WTC11 (cell line): ENCODE data around the gene BRD1. TPM values are rescaled to one million over a fixed set of nuclear protein-coding genes. Genes with fewer than 3 reads are reported as not detected.

Source experiments
- ATAC-seq: fragments of 200-7000 bp; cut with Tn5 transposase; 2 replicates; pipeline ENCODE4 v1.10.0; 2021; ENCODE audit warnings: mild to moderate bottlenecking, moderate library complexity
- CTCF ChIA-PET: fragments of 300-600 bp; sonication (Branson Sonifier 250); formaldehyde crosslinking; loops from one replicate; lab custom pipeline; 2021; ENCODE audit warnings: antibody characterized with exemption; lab: Charles Lee
- POLR2A ChIA-PET: fragments of 350-600 bp; sonication (Branson Sonifier 250); formaldehyde crosslinking; loops from one replicate; lab custom pipeline; 2021; ENCODE audit warnings: antibody characterized with exemption; lab: Charles Lee
- DNase-seq: peaks from one replicate; pipeline ENCODE4 v3.0.0; 2021; ENCODE audit warnings: low spot score
- H3K27ac Mint-ChIP-seq: 2 replicates; pipeline ENCODE4 v1.8.0; 2021; ENCODE audit warnings: mixed read lengths
- H3K27me3 Mint-ChIP-seq: 2 replicates; pipeline ENCODE4 v1.8.0; 2021; ENCODE audit warnings: low read depth, mild to moderate bottlenecking, moderate library complexity, mixed read lengths
- H3K36me3 Mint-ChIP-seq: 2 replicates; pipeline ENCODE4 v1.8.0; 2021; ENCODE audit warnings: mixed read lengths
- H3K4me1 Mint-ChIP-seq: 2 replicates; pipeline ENCODE4 v1.8.0; 2022; ENCODE audit warnings: mixed read lengths
- H3K4me3 Mint-ChIP-seq: 2 replicates; pipeline ENCODE4 v1.8.0; 2021; ENCODE audit warnings: mild to moderate bottlenecking, moderate library complexity, mixed read lengths
- H3K9me3 Mint-ChIP-seq: 2 replicates; pipeline ENCODE4 v1.8.0; 2021; ENCODE audit warnings: mixed read lengths
- ESRRA ChIP-seq: sonication (generic); formaldehyde crosslinking; IDR thresholded peaks from 2 replicates; pipeline ENCODE4 v1.8.1; 2022; ENCODE audit warnings: mild to moderate bottlenecking, missing genetic modification reagents, borderline replicate concordance
- GTF2I ChIP-seq: fragments of 250-450 bp; sonication (Bioruptor Pico); conservative IDR thresholded peaks from 2 replicates; pipeline ENCODE4 v1.4.0; 2021; ENCODE audit warnings: mild to moderate bottlenecking
- JUN ChIP-seq: sonication (generic); formaldehyde crosslinking; IDR thresholded peaks from 2 replicates; pipeline ENCODE4 v1.8.0; 2023; ENCODE audit warnings: mild to moderate bottlenecking, missing genetic modification reagents
- NFE2L1 ChIP-seq: sonication (generic); formaldehyde crosslinking; IDR thresholded peaks from 2 replicates; pipeline ENCODE4 v1.8.1; 2023; ENCODE audit warnings: missing genetic modification reagents
- NR2C2 ChIP-seq: sonication (generic); formaldehyde crosslinking; IDR thresholded peaks from 2 replicates; pipeline ENCODE4 v1.8.0; 2022; ENCODE audit warnings: mild to moderate bottlenecking, missing genetic modification reagents
- SOX15 ChIP-seq: fragments of 250-450 bp; sonication (Bioruptor Pico); IDR thresholded peaks from 2 replicates; pipeline ENCODE4 v1.9.0; 2021; ENCODE audit warnings: mild to moderate bottlenecking
- TP53 ChIP-seq: sonication (generic); formaldehyde crosslinking; IDR thresholded peaks from 2 replicates; pipeline ENCODE4 v1.8.1; 2023; ENCODE audit warnings: mild to moderate bottlenecking, missing genetic modification reagents
- ZNF232 ChIP-seq: sonication (generic); formaldehyde crosslinking; IDR thresholded peaks from 2 replicates; pipeline ENCODE4 v1.8.0; 2022; ENCODE audit warnings: mild to moderate bottlenecking, missing genetic modification reagents
- ZNF317 ChIP-seq: sonication (generic); formaldehyde crosslinking; IDR thresholded peaks from 2 replicates; pipeline ENCODE4 v1.8.1; 2023; ENCODE audit warnings: low read depth, mild to moderate bottlenecking, moderate library complexity, missing genetic modification reagents, borderline replicate concordance
- ZNF396 ChIP-seq: fragments of 250-450 bp; sonication (Bioruptor Pico); IDR thresholded peaks from 2 replicates; pipeline ENCODE4 v1.8.0; 2021; ENCODE audit warnings: mild to moderate bottlenecking, moderate library complexity, borderline replicate concordance
- ZNF423 ChIP-seq: fragments of 250-450 bp; sonication (Bioruptor Pico); IDR thresholded peaks from 2 replicates; pipeline ENCODE4 v2.1.2; 2022; ENCODE audit warnings: mild to moderate bottlenecking, moderate library complexity
- total RNA-seq: library from RNA; stranded (reverse); gene quantifications from 3 replicates; pipeline ENCODE4 v1.2.3, GENCODE V29; 2021
- TF ChIP-seq, protein P1 (sequence below): sonication (generic); formaldehyde crosslinking; conservative IDR thresholded peaks from 2 replicates; pipeline ENCODE4 v1.8.1; 2023; ENCODE audit warnings: mild to moderate bottlenecking, low read depth, missing genetic modification reagents, moderate library complexity
- TF ChIP-seq, protein P2 (sequence below): sonication (generic); formaldehyde crosslinking; IDR thresholded peaks from 2 replicates; pipeline ENCODE4 v1.8.1; 2022; ENCODE audit warnings: low read depth, mild to moderate bottlenecking, moderate library complexity, missing genetic modification reagents, borderline replicate concordance
- TF ChIP-seq, protein P3 (sequence below): sonication (generic); formaldehyde crosslinking; IDR thresholded peaks from 2 replicates; pipeline ENCODE4 v1.8.1; 2022; ENCODE audit warnings: low read depth, missing genetic modification reagents, borderline replicate concordance
- TF ChIP-seq, protein P4 (sequence below): fragments of 250-450 bp; sonication (Bioruptor Pico); IDR thresholded peaks from 2 replicates; pipeline ENCODE4 v1.8.0; 2021; ENCODE audit warnings: mild to moderate bottlenecking
- TF ChIP-seq, protein P5 (sequence below): sonication (generic); formaldehyde crosslinking; IDR thresholded peaks from 2 replicates; pipeline ENCODE4 v1.8.1; 2022; ENCODE audit warnings: mild to moderate bottlenecking, missing genetic modification reagents, moderate library complexity, borderline replicate concordance
- TF ChIP-seq, protein P6 (sequence below): sonication (generic); formaldehyde crosslinking; IDR thresholded peaks from 2 replicates; pipeline ENCODE4 v1.8.0; 2022; ENCODE audit warnings: mild to moderate bottlenecking, missing genetic modification reagents
- TF ChIP-seq, protein P7 (sequence below): sonication (generic); formaldehyde crosslinking; IDR thresholded peaks from 2 replicates; pipeline ENCODE4 v1.8.0; 2023; ENCODE audit warnings: mild to moderate bottlenecking, missing genetic modification reagents

The BRD1 gene
- total RNA-seq, 1 experiment from 2014 or later = 36.6 TPM

DNA sequence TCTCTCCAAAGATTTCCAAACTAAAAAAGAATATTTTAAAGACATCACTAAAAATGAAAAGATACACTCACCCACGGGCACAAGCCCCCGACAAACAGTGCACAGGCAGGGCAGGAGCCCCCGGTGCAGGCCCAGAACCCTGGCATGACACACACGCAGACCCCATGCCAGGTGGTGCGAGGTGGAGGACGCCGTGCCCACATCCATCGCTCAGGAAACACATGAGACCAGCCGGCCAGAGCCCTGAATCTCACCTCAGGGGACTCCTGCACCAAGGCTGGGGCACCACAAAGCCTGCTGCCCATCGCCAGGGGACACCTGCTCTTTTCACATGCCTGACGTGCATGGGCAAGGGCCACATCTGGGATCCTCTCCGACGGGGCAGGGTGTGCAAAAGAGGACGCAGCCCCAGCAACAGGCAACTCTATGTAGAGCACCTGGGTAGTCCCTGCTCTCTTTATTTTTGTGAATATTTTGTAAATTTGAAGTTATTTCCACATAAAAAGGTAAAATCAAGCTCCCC, 13.4 kb downstream of the BRD1 start:
- Mint-ChIP-seq H3K9me3 (no peaks in the 10 kb centered on the region), H3K4me3 (no peak overlapping the region), H3K27me3 (no peaks in the 10 kb centered on the region), H3K36me3 (peaks cover 42% of the 10 kb centered on the region), H3K27ac (no peak overlapping the region), H3K4me1 (no peaks in the 10 kb centered on the region)
- TF ChIP-seq, protein P1, sequence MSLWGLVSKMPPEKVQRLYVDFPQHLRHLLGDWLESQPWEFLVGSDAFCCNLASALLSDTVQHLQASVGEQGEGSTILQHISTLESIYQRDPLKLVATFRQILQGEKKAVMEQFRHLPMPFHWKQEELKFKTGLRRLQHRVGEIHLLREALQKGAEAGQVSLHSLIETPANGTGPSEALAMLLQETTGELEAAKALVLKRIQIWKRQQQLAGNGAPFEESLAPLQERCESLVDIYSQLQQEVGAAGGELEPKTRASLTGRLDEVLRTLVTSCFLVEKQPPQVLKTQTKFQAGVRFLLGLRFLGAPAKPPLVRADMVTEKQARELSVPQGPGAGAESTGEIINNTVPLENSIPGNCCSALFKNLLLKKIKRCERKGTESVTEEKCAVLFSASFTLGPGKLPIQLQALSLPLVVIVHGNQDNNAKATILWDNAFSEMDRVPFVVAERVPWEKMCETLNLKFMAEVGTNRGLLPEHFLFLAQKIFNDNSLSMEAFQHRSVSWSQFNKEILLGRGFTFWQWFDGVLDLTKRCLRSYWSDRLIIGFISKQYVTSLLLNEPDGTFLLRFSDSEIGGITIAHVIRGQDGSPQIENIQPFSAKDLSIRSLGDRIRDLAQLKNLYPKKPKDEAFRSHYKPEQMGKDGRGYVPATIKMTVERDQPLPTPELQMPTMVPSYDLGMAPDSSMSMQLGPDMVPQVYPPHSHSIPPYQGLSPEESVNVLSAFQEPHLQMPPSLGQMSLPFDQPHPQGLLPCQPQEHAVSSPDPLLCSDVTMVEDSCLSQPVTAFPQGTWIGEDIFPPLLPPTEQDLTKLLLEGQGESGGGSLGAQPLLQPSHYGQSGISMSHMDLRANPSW = no peak
- TF ChIP-seq, protein P2, sequence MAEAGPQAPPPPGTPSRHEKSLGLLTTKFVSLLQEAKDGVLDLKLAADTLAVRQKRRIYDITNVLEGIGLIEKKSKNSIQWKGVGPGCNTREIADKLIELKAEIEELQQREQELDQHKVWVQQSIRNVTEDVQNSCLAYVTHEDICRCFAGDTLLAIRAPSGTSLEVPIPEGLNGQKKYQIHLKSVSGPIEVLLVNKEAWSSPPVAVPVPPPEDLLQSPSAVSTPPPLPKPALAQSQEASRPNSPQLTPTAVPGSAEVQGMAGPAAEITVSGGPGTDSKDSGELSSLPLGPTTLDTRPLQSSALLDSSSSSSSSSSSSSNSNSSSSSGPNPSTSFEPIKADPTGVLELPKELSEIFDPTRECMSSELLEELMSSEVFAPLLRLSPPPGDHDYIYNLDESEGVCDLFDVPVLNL (CRISPR knock-in tag) = no peak
- TF ChIP-seq NR2C2 (CRISPR knock-in tag) (no peak), JUN (CRISPR knock-in tag) (no peak), ZNF317 (CRISPR knock-in tag) (no peak), GTF2I (CRISPR knock-in tag) (no peak), ZNF396 (CRISPR knock-in tag) (no peak), ZNF423 (CRISPR knock-in tag) (no peak), ESRRA (CRISPR knock-in tag) (no peak), TP53 (CRISPR knock-in tag) (no peak), NFE2L1 (CRISPR knock-in tag) (no peak), SOX15 (CRISPR knock-in tag) (no peak), ZNF232 (CRISPR knock-in tag) (no peak)
- TF ChIP-seq, protein P3, sequence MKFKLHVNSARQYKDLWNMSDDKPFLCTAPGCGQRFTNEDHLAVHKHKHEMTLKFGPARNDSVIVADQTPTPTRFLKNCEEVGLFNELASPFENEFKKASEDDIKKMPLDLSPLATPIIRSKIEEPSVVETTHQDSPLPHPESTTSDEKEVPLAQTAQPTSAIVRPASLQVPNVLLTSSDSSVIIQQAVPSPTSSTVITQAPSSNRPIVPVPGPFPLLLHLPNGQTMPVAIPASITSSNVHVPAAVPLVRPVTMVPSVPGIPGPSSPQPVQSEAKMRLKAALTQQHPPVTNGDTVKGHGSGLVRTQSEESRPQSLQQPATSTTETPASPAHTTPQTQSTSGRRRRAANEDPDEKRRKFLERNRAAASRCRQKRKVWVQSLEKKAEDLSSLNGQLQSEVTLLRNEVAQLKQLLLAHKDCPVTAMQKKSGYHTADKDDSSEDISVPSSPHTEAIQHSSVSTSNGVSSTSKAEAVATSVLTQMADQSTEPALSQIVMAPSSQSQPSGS (CRISPR knock-in tag) = no peak
- TF ChIP-seq, protein P4, sequence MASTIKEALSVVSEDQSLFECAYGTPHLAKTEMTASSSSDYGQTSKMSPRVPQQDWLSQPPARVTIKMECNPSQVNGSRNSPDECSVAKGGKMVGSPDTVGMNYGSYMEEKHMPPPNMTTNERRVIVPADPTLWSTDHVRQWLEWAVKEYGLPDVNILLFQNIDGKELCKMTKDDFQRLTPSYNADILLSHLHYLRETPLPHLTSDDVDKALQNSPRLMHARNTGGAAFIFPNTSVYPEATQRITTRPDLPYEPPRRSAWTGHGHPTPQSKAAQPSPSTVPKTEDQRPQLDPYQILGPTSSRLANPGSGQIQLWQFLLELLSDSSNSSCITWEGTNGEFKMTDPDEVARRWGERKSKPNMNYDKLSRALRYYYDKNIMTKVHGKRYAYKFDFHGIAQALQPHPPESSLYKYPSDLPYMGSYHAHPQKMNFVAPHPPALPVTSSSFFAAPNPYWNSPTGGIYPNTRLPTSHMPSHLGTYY (CRISPR knock-in tag) = no peak
- TF ChIP-seq, protein P5, sequence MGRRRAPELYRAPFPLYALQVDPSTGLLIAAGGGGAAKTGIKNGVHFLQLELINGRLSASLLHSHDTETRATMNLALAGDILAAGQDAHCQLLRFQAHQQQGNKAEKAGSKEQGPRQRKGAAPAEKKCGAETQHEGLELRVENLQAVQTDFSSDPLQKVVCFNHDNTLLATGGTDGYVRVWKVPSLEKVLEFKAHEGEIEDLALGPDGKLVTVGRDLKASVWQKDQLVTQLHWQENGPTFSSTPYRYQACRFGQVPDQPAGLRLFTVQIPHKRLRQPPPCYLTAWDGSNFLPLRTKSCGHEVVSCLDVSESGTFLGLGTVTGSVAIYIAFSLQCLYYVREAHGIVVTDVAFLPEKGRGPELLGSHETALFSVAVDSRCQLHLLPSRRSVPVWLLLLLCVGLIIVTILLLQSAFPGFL (CRISPR knock-in tag) = no peak
- TF ChIP-seq, protein P6, sequence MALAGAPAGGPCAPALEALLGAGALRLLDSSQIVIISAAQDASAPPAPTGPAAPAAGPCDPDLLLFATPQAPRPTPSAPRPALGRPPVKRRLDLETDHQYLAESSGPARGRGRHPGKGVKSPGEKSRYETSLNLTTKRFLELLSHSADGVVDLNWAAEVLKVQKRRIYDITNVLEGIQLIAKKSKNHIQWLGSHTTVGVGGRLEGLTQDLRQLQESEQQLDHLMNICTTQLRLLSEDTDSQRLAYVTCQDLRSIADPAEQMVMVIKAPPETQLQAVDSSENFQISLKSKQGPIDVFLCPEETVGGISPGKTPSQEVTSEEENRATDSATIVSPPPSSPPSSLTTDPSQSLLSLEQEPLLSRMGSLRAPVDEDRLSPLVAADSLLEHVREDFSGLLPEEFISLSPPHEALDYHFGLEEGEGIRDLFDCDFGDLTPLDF (CRISPR knock-in tag) = no peak
- TF ChIP-seq, protein P7, sequence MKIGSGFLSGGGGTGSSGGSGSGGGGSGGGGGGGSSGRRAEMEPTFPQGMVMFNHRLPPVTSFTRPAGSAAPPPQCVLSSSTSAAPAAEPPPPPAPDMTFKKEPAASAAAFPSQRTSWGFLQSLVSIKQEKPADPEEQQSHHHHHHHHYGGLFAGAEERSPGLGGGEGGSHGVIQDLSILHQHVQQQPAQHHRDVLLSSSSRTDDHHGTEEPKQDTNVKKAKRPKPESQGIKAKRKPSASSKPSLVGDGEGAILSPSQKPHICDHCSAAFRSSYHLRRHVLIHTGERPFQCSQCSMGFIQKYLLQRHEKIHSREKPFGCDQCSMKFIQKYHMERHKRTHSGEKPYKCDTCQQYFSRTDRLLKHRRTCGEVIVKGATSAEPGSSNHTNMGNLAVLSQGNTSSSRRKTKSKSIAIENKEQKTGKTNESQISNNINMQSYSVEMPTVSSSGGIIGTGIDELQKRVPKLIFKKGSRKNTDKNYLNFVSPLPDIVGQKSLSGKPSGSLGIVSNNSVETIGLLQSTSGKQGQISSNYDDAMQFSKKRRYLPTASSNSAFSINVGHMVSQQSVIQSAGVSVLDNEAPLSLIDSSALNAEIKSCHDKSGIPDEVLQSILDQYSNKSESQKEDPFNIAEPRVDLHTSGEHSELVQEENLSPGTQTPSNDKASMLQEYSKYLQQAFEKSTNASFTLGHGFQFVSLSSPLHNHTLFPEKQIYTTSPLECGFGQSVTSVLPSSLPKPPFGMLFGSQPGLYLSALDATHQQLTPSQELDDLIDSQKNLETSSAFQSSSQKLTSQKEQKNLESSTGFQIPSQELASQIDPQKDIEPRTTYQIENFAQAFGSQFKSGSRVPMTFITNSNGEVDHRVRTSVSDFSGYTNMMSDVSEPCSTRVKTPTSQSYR (CRISPR knock-in tag) = no peak
- CTCF ChIA-PET = no interaction called here
- ATAC-seq = no peak
- DNase-seq = no peak
- POLR2A ChIA-PET = no interaction called here
